ENCODE measurements around the gene TFCP2L1.

DNA sequence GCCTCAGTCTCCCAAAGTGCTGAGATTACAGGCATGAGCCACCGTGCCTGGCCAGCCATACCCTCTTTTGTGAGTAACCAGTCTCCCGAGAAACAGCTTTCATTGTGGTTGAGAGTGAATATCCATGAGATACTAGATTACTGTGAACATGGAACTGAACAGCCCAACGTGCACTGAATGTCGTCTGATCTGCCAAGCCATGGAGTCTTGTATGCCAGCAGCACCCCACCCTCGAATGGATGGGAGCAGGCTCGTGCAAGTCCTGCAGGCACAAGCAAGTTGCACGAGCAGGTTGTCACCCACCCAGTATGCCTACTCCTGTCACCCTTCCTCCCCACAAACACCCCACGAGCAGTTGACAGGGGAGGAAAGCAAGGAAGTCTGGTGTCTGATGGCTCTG, 36.5 kb upstream of the TFCP2L1 start:
- TF ChIP-seq CTCF (conservative IDR thresholded peaks at IDR 0.05 in 1 of 2, IDR thresholded peaks at IDR 0.05 in 1 of 2; ENCODE audit: low read depth in 1 of 2, low read length in 2 of 2) (no peak), EZH2 (IDR thresholded peaks at IDR 0.05; ENCODE audit: low read length, missing control alignments) (no peak)

Data from fibroblast of lung (primary cell).